Measurements from ENCODE around the gene CLEC2B. TPM values are rescaled to one million over a fixed set of nuclear protein-coding genes. Genes with fewer than 3 reads are reported as not detected.

Gene CLEC2B
- total RNA-seq, 1 experiment from 2014 or later: not detected

GRCh38 chr12:9902539-9903228, 33.5 kb upstream of the CLEC2B start:
- H3K23me2 ChIP-seq (ENCODE audit: insufficient read length, low read depth, low read length, poor library complexity, severe bottlenecking): no peaks in the 10 kb centered on the region
- H2BK5ac ChIP-seq (ENCODE audit: insufficient read length, low read length): peak overlapping the region; percentile 41
- no peaks in the 10 kb centered on the region for H3K79me2 ChIP-seq (ENCODE audit: insufficient read depth, low read length)
- H4K8ac ChIP-seq (replicated peaks; ENCODE audit: insufficient read length, low read depth, low read length): no peak overlapping the region
- no peak overlapping the region for H2BK120ac ChIP-seq (ENCODE audit: low read depth, low read length, poor library complexity, severe bottlenecking)
- H2BK20ac ChIP-seq (ENCODE audit: low read depth, low read length, poor library complexity, severe bottlenecking): no peak overlapping the region
- H3K4me2 ChIP-seq (ENCODE audit: insufficient read depth, insufficient read length, low read length): peak overlapping the region; percentile 11
- no peak overlapping the region for H3K4ac ChIP-seq (ENCODE audit: low read depth, low read length)
- H2AK5ac ChIP-seq (ENCODE audit: insufficient read length, low read length): no peak overlapping the region
- no peak overlapping the region for H3K14ac ChIP-seq (ENCODE audit: insufficient read depth, low read length)
- H3K23ac ChIP-seq (ENCODE audit: insufficient read length, low read depth, low read length): no peak overlapping the region
- no peak overlapping the region for H3K18ac ChIP-seq (ENCODE audit: insufficient read length, low read depth, low read length)
- Mint-ChIP-seq H3K4me3 (no peak overlapping the region), H3K27me3 (ENCODE audit: low read depth) (no peaks in the 10 kb centered on the region; the same call in 1 of the 2 replicates), H3K36me3 (ENCODE audit: insufficient read depth in 1 of 3, low read depth in 3 of 3) (peaks cover 4 to 26% (median 23%) of the 10 kb centered on the region in 3 experiments), H3K9me3 (peaks cover 18 to 24% of the 10 kb centered on the region in 2 experiments), H3K27ac (no peak overlapping the region), H3K4me1 (peaks cover 11 to 16% of the 10 kb centered on the region in 2 experiments)
- H3K4me1 ChIP-seq (ENCODE audit: insufficient read depth, low read length): no peaks in the 10 kb centered on the region
- H2BK12ac ChIP-seq (ENCODE audit: insufficient read length, low read depth, low read length): no peak overlapping the region
- no peaks in the 10 kb centered on the region for H3K79me1 ChIP-seq (ENCODE audit: insufficient read depth, low read depth, low read length, poor library complexity, severe bottlenecking)
- no peaks in the 10 kb centered on the region for H3K9me3 ChIP-seq (ENCODE audit: control insufficient read depth, low read depth, low read length)
- no peak overlapping the region for H2AFZ ChIP-seq (ENCODE audit: low read length)
- no peak for DNase-seq
- no peak overlapping the region for H3K56ac ChIP-seq (ENCODE audit: insufficient read length, low read depth, low read length)
- no peaks in the 10 kb centered on the region for H3K27me3 ChIP-seq (ENCODE audit: insufficient read depth, low read length)
- H2BK15ac ChIP-seq (ENCODE audit: low read depth, low read length): no peak overlapping the region
- no peak overlapping the region for H3T11ph ChIP-seq (ENCODE audit: low read length)
- H4K20me1 ChIP-seq (ENCODE audit: control insufficient read depth, insufficient read depth, insufficient read length): no peaks in the 10 kb centered on the region
- H3K27ac ChIP-seq (ENCODE audit: insufficient read length, low read depth, low read length): no peak overlapping the region
- WGBS (ENCODE audit: extremely low coverage, insufficient read length, low lambda C conversion rate): no CpG with 5 or more reads among the region's 7 CpGs
- H4K5ac ChIP-seq (ENCODE audit: insufficient read length, low read depth, low read length): no peak overlapping the region
- no peak overlapping the region for H3K9ac ChIP-seq (ENCODE audit: extremely low read depth, insufficient read length, low read length)
- no peak overlapping the region for H4K91ac ChIP-seq (ENCODE audit: insufficient read length, low read depth, low read length)
- TF ChIP-seq CTCF (conservative IDR thresholded peaks at IDR 0.05): no peak

All from H9 (cell line).